ENCODE results near the gene SLC30A2.

Gene SLC30A2

GRCh38 chr1:26069941-26070295 lies 24.0 kb upstream of the SLC30A2 start:
- no peak for DNase-seq

DNA sequence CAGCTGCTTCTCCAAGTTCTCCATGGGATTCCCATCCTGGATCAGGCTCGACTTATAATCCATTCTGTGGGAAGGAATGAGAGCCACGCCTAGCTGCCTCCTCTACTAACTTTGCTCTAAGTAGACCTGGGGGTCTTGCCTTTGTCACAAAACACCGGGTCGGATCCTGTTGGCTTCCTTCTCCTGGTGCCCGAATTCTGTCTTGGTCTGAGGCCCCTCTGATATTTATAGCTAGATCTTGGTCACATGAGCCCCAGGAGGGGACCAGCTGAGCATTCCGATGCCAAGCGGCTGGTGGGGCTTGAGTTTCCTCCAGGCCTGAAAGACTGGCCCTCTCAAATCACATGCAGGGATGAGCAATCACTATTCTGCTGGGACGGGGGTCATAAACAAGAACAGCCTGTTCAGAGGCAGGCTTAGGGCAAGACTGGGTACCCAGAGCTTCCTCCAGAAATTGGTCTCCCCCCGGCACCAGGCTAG lies 21.6 kb upstream of the SLC30A2 start, which contains the start of gene TRIM63:
Gene TRIM63, minus strand, starts transcription at position 199 of the 480 bp plus-strand sequence. Its CDS starts 136 bp downstream, at position 63.
- DNase-seq, result no peak

DNA sequence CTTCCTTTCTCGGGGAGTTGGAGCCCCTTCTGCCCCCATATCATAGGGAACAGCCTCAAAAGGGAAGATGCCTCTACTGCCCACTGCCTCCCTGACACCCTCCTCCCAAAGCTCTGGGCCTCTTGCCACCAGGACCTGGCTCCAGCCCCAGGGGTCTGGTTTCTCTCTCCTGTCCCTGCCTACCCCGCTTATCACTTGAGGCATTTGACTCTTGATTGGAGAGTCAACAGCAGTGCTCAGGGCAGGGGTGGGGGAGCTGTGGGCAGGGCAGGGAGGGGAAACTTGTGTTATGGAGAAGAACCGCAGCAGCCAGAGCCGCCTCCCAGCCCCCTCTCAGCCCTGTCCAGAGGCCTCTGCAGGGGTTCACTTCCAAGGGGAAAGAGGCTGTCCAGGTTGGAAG lies 20.9 kb upstream of the SLC30A2 start:
- DNase-seq, result no peak

DNA sequence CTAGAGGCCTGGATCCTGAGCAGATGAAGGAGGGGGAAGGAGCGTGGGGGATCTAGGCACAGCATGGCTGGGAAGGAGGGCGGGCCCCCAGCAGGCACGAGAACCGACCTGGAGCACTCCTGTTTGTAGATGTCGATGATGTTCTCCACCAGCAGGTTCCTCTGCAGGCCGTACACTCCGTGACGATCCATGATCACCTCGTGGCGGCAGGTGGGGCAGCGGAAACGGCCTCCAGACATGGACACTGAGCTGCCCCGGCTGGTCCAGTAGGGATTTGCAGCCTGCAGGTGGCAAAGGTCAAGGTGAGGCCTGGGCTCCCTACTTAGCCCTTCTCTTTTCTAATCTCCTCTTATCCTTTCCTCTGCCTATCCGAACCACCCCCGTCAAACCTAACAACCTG lies 20.2 kb upstream of the SLC30A2 start:
- DNase-seq, result no peak

GRCh38 chr1:26064553-26064952 lies 18.6 kb upstream of the SLC30A2 start:
- no peak for DNase-seq

- DNase-seq, result no peak
Measured at GRCh38 chr1:26060832-26061574, 15.1 kb upstream of the SLC30A2 start.

GRCh38 chr1:26059906-26060305 lies 14.0 kb upstream of the SLC30A2 start:
- DNase-seq, result no peak

GRCh38 chr1:26058052-26058595 lies 12.2 kb upstream of the SLC30A2 start:
- DNase-seq, result no peak

GRCh38 chr1:26057189-26057588 lies 11.3 kb upstream of the SLC30A2 start:
- DNase-seq, result no peak

GRCh38 chr1:26055041-26055440 lies 9.1 kb upstream of the SLC30A2 start:
- DNase-seq, result no peak

GRCh38 chr1:26053718-26054560 lies 8.0 kb upstream of the SLC30A2 start:
- no peak for DNase-seq

GRCh38 chr1:26050248-26050640 lies 4.3 kb upstream of the SLC30A2 start:
- DNase-seq, result no peak

- DNase-seq, result no peak
Measured at GRCh38 chr1:26049531-26050247, 3.8 kb upstream of the SLC30A2 start.

DNA sequence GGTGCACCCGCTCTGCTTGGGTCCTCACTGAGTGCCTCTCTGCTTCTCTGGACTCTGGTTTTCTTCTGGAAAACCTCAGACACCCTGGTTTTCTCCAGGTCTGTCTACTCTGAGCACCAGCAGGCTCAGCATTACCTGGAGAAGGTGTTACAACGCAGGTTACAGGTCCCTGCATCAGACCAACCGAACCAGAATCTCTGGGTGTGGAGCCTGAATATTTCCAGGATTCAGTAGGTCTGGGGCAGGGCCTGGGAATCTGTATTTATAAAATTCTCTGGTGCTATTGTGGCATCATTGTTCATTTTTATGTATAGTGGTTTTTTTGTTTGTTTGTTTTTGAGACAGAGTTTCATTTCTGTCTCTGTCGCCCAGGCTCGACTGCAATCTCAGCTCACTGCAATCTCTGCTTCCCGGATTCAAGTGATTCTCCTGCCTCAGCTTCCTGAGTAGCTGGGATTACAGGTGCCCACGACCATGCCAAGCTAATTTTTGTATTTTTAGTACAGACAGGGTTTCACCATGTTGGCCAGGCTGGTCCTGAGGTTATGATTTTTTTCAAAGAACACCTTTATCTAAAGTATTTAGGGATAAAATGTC lies 1.5 kb upstream of the SLC30A2 start:
- DNase-seq, result no peak

- DNase-seq, result no peak
Measured at GRCh38 chr1:26046246-26047095, 553 bp upstream of the SLC30A2 start.

GRCh38 chr1:26044971-26045721 lies 772 bp downstream of the SLC30A2 start:
- DNase-seq, result no peak

DNA sequence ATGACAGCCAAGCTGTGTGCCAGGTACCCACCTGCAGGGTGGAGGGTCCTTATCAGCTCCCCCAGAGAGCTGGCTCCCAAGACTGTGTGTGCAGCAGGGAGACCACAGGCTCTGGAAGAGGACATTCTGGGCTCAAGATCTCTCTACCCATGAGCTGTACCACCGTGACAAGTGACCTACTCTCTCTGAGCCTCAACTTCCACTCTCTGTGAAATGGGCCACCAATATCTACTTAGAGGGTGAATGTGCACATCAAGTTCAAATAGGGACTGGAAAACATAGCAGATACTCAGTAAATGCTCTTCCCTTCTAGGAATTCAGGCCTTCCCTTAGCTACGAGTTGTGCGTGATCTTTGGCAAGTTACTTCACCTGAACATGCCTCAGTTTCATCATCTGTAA lies 1.5 kb downstream of the SLC30A2 start:
- no peak for DNase-seq

DNA sequence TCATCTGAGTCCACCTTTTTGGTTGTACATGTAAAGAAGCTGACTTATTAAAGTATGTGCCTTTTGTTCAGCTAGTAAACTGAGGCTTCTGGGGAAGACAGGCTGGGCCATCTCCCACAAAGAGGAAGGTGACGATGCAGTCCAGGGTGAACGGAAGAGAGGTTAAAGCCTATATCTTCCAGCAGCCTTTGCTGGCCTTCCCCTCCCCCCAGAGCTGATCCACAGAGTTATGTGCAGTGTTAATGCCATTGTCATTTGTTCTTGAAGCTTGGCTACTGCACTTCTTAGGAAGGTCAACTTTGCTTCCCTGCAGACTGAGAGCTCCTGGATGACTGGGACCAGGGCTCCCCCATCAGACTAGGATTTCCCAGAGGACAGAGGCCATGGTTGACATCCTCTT lies 2.2 kb downstream of the SLC30A2 start:
- DNase-seq, result no peak

GRCh38 chr1:26041978-26042377 lies 3.9 kb downstream of the SLC30A2 start:
- no peak for DNase-seq

DNA sequence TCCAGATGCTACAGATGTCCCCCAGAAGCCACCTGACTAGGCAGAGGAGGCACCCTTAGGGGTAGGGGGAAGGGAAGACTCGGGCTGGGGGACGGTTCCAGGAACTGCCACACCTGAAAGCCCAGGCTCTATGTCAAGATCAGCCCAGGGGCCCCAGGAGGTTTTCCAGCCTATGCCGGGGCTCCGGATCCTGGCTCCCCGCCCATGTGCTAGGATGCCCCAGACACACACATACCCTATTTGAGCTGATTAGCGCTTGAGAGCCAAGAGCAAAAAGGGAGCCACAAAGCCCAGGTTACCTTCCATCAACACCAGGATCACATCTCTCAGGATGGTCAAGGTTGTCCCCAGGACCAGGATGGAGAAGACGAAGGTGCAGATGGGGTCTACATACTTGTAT lies 4.5 kb downstream of the SLC30A2 start:
- no peak for DNase-seq

- DNase-seq, result no peak
Measured at GRCh38 chr1:26038904-26039303, 7.0 kb downstream of the SLC30A2 start.

Measured in NCI-H1092 (cell line).